Measurements from ENCODE around the gene NYNRIN.

The NYNRIN gene

DNA sequence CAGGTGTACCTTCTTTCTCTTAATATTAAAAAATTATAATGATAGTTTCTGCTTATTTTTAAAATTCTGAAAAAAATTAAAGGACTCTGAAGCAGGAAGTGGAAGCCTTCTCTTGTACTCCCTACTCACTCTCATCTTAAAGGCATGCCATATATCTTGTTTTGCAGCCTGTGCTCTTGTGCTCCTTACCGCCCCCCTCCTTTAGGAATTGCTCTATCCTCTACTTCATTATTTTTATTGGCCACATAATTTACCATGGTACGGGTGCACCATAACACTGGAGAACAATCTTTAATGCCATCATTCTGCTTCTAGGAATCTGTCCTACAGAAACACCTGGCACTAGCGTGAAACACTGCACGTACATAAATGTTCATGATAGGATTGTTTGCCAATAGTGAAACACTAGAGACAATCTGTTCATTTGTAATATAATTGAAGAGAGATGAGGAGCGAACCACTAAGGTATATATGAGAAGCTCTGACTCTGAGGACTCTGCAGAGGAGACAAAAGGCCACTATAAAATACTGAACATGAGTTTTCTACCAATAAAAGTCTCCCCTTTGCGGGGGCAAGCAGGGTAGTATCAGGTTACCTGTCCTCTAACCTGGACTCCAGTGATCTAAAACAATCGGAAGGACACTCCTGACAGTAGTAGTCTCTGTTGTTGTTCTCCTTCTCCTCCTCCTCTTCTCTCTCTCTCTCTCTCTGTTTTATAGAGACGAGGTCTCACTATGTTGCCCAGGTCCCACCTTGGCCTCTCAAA lies 6.3 kb upstream of the NYNRIN start:
- ATAC-seq = no peak

- no peak for ATAC-seq
These were observed 4.5 kb upstream of the NYNRIN start for GRCh38 chr14:24394275-24394674.

GRCh38 chr14:24395609-24396582 lies 2.9 kb upstream of the NYNRIN start:
- no peak for ATAC-seq

GRCh38 chr14:24397639-24398292 lies 1.0 kb upstream of the NYNRIN start:
- no peak for ATAC-seq

GRCh38 chr14:24398293-24398652 lies 530 bp upstream of the NYNRIN start:
- ATAC-seq = no peak

GRCh38 chr14:24399447-24399822 lies 632 bp downstream of the NYNRIN start:
- no peak for ATAC-seq

DNA sequence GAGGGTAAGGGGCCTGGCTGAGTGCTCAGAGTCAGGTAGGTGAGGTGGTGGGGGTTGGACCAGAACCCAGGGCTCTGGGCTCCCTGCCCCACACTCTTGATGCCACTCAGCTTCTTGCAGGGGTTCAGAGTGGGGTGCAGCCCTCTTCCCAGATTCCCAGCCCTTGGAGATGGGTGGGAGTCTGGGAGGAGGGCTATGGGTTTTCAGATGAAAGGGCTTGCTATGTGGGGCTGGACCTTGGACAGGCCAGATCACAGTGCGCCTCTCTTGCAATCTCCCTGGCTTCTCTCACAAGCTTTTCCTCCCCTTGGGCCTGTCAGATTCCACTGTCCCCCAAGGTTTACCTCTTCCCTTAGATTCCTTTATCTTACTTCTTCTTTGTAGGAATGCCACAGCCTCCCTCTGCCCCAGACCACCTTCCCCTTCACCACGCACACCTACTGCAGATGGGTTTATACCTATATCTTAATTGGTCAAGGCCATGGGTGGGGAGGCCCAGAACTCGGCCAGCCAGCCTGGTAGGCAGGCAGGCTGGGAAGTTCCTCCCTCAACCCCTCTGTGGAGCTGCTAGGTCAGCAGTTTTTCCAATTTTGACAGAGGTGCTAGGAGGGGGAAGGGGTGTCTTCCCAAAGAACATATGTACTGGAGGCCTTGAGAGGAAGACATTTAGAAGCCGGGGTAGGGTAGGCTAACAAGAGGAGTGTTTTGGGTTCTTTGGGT lies 1.4 kb downstream of the NYNRIN start:
- ATAC-seq = no peak

DNA sequence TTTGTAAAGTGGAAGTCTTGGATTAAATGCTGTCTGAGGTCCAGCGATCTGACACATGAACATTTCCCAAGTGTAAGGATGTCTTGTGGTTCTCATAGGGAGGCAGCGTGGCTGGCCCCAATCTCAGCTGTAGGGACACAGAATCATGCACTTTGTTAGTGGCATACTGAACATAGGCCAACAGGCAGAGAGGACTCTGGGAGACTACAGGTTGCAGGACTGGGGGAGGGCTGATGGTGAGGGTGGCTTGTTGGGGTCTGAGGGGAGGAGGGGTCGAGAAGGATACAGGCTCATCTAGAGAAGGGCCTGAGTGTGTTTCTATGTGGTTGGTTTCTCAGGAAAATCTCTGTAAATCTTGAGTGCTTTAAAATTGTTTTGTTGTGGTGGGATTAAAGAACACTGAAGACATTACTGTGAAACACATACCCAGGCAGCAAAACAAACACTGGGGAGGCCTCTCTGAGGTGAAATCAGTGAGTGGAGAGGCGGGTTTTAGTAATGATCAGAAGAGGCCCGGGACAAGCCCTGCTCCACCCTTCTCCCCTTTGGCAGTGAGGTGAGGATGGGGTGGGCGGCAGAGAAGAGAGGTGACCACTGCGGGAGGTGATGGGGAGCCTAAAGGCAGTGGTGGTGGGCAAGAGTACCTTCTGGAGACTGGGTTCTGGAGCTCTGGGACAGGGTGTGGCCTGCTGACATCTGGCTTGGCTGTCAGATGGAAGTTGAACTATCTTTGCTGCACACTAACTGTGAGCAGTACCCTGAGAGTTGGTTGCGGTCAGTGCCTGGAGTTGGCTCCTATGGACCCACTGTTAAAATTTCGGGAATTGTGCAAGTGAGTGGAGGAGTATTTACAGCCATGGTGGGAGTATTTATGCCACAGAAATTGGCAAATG lies 3.3 kb downstream of the NYNRIN start:
- no peak for ATAC-seq

DNA sequence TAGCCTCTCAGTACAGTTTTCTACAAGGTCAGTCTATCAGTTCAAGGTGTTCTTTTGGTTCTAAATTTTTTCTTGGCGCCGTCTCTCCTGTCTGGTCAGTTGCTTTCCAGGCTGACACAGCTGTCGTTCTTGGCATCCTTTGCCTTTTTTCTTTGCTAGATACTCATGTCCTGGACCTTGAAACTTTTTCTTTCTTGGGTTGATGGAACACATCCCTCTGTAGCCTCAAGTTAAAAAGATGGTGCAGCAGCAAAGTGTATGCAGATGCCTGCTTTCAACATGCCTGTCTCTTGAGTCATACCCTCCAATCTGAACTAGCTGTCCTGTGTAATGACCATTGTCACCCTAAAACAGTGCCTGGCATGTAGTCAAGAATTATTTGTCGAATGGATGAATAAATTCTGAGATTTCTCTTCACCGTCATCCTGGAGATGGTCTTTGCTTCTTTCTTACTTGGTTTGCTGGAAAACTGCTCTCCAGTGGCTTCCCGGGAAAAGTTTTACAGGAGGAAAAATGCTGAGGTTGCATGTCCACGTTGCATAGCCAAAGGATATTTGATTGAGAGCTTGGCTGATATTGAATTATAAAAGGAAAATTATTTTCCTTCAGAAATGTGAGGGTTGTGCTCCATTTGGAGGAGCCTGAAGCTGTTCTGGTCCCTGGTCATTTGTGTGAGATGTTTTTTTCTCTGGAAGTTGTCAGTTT lies 4.6 kb downstream of the NYNRIN start:
- no peak for ATAC-seq

GRCh38 chr14:24404814-24405213 lies 6.0 kb downstream of the NYNRIN start:
- ATAC-seq = no peak

GRCh38 chr14:24406416-24406815 lies 7.6 kb downstream of the NYNRIN start:
- no peak for ATAC-seq

DNA sequence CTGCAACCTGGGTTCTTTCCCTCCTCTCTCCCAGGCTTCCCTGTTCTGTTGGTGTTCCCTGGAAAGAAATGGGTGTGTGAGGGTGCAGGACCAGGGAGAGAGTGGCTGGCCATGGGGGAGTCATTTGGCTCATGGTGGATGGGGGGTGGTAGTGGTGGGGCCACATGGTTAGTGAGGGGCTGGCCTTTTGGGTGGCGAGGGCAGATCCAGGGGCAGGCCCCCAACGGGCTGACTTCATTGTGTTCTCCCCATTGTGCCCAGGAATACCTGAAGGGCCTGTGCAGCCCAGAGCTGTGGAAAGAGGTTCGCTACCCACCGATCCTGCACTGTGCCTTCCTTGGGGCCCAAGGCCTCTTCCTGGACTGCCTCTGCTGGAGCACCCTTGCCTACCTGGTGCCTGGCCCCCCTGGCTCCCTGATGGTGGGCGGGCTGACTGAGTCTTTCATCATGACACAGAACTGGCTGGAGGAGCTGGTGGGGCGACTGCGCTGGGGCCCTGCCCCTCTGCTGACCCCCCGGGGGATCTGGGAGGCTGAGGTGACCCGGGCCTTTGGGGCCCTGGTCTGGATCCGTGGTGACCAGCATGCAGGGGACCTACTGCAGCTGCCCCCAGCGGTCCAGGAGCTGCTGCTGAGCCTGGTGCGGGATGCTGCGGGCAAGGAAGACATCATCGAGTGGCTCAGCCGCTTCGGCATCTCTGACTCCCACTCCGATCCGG lies 9.0 kb downstream of the NYNRIN start:
- no peak for ATAC-seq

DNA sequence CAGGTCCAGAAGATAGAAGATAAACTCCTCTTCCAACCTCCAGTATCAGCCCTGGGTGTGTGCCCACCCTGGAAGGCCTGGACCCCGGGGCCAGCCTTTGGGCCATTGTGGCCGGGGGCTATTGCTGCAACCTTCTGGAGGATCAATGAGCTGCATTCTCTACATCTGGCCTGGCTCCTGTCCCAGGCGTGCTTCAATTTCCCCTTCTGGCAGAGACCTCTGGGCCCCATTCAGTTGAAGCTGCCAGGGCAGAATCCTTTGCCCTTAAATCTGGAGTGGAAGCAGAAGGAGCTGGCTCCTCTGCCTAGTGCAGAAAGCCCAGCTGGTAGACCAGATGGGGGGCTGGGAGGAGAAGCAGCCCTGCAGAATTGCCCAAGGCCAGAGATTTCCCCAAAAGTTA lies 10.0 kb downstream of the NYNRIN start:
- no peak for ATAC-seq

DNA sequence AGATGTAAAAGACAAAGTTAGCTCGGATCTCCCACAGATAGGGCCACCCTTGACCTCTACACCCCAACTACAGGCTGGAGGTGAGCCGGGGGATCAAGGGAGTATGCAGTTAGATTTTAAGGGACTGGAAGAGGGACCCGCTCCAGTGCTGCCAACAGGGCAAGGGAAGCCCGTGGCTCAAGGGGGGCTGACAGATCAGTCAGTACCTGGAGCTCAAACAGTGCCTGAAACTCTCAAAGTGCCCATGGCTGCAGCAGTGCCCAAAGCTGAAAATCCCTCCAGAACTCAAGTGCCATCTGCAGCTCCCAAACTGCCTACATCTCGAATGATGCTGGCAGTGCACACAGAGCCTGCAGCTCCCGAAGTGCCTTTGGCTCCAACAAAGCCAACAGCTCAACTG lies 10.4 kb downstream of the NYNRIN start:
- no peak for ATAC-seq

GRCh38 chr14:24409956-24410355 lies 11.2 kb downstream of the NYNRIN start:
- ATAC-seq = no peak

DNA sequence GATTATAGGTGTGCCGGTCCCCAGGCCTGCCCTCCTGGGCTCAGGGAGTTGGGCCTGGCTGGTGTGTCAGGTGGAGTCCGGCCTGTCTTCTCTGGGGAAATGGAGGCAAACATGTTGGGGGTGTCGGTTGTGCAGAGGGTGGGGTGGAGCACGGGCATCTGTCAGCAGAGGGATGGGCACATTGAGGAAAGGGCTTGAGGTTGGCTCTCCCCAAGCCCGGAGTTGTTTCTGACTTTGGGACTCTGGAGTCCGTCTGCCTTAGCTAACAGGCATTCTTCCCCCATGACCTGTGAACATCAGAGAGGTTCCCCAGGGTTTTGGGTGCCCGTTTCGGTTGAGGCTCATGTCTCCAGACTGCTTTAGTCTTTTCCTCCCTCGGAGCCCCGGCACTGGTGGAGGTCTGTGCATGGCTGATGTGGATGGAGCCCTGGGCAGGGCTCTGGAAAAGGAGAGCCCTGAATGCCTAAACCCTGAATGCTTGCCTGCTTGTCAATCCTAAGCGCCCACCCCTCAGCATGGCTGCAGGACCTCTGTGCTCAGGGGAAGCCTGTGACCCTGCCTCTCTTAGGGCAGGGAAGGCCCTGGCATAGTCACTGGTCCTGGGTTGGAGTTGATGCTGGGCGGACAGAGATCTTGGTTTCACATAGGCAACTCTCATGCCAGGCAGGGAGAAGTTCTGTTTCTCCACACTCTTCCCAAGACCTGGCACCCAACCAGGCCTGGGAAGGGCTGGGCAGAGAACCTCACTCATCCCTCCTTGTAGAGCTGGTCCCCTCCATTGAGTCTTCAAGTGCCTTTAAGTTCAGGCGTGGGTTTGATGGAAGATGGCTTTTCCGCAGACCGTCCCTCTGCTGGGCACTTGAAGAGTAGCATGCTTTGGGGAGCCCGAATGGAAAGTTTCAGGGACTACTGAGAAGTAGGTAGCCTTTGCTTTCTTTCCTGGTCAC lies 12.9 kb downstream of the NYNRIN start:
- ATAC-seq = peak; percentile 24 to 48

- no peak for ATAC-seq
These were observed 15.3 kb downstream of the NYNRIN start for GRCh38 chr14:24414077-24414476.

- ATAC-seq = no peak
These were observed 16.1 kb downstream of the NYNRIN start for GRCh38 chr14:24414732-24415420.
